Activated gamma-delta T cell treated with anti-CD3 and anti-CD28 coated beads, Interleukin-2, amount 50 U/mL, for 16 hours (primary cell): ENCODE measurements around the gene MYLK.
"Not testable (repeated sequence)": the region's sequence is repeated elsewhere in the genome, so short reads cannot be mapped to it uniquely, and the experiment has no call there.

ENCODE experiments used
- DNase-seq: peaks from one replicate; pipeline ENCODE4 v3.0.0-alpha.2; 2020; ENCODE audit warnings: low read depth

MYLK gene

GRCh38 chr3:123884203-123884831 lies at the start of gene MYLK:
Gene MYLK (minus strand): TSS chr3:123884332. CDS start chr3:123793841, 90,491 bp downstream.
- DNase-seq, result no peak

DNA sequence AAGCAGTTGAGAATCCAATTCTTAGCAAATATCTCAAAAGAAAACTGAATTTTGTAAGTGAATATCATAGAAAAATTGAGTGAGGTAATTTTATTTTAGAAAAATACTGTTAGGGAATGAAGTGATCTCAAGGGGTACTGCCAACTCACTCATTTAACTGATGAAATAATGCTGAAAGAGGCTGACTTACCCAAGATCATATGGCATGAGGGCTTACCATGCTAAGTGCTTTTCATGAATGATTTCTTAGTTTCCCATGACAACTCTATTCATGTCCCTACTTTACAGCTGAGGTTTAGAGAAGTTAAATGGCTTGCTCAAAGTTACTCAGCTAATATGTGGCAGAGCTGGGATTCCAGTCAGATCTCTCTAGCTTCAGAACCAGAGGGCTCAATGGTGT lies 46.3 kb upstream of the MYLK start:
- no peak for DNase-seq

- no peak for DNase-seq
Observed at GRCh38 chr3:123929325-123929724, 45.2 kb upstream of the MYLK start.

DNA sequence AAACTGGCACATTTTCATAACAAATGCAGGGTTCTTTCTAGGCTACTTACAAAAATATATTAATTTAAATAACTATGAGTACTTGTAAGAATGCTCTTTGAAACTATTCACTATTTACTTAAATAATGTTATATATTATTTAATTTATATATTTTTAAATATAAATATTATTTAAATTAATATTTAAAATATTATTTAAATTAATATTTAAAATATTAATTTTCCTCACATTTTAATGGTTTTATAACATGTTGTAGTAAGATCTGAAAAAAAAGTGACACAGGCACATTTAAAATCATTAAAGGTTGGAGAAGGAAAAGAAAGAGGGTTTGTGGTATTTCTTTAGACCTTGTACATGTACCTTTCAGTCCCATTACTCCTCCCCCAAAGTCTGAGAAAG lies 42.3 kb upstream of the MYLK start:
- no peak for DNase-seq

GRCh38 chr3:123920868-123921267 lies 36.7 kb upstream of the MYLK start:
- no peak for DNase-seq

DNA sequence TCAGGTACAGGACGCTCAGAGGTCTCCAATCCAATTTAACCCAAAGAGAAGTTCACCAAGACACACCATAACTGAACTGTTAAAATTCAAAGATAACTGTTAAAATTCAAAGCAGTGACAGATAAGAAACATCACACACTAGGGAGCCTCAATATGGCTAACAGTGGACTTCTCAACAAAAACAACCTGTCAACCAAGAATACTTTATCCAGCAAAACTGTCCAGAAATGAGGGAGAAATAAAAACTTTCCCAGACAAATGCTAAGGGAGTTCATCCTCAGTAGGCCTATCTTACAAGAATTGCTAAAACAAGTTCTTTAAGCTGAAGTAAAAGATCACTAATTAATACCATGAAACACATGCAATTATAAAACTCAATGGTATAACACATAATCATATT lies 36.3 kb upstream of the MYLK start:
- DNase-seq, result no peak

GRCh38 chr3:123919353-123919752 lies 35.2 kb upstream of the MYLK start:
- no peak for DNase-seq

- DNase-seq, result no peak
Observed at GRCh38 chr3:123914829-123915228, 30.7 kb upstream of the MYLK start.

DNA sequence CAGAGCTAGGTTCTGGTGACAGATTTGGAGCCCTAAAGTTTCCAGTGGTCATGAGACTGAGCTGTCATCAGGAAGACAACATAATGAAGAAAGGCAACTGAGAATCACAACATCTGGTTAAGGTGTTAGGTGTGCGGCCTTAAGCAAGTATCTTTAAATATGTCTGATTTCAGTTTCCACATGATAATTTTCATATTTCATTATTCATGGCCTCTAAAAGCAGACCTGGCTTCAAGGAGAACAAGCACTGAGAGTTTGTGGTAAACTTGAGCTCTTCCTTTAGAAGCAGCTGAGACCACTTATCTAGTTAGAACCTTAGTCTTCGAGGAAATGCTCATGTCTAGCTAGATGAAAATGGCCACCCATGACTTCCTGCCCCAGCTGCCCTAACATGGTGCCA lies 25.7 kb upstream of the MYLK start:
- DNase-seq, result no peak

GRCh38 chr3:123907720-123908119 lies 23.6 kb upstream of the MYLK start:
- DNase-seq, result no peak

DNA sequence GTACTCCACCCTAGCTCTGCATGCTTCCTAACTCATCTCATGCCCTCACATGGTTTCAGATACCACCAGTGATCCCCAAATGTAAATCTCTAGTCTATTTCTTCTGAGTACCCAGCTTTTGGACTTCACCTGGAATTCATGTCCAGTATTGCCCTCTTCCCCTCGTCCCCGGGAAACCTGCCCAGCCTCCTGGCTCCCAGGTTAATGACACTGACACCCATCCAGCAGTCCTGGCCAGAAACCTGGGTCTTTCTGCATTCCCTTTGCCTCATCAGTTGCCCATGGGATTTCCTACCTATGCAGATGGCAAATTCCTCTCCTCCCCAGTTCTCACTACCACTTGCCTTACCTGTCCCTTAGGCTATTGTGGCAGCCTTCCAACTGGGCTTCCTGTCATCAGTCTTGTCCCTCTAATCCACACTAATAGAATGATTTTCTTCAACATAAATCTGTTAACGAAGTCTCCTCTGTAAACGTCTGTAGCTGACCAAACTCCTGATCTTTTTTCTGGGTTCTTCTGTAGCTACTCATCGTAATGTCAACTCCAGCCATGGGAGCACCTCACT lies 15.3 kb upstream of the MYLK start:
- DNase-seq, result no peak

- DNase-seq, result no peak
Observed at GRCh38 chr3:123893012-123893411, 8.9 kb upstream of the MYLK start.

DNA sequence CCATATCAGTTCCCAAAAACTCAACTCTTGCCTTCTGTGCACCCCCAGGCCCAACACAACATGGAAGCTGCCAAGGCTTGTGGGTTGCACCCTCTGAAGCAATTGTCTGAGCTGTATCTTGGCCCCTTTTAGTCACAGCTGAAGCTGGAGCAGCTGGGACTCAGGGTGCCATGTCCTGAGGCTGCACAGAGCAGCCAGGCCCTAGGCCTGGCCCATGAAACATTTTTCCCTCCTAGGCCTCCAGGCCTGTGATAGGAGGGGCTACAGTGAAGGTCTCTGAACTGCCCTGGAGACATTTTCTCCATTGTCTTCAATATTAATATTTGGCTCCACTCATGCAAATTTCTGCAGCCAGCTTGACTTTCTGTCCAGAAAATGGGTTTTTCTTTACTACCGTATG lies 8.1 kb upstream of the MYLK start:
- no peak for DNase-seq

DNA sequence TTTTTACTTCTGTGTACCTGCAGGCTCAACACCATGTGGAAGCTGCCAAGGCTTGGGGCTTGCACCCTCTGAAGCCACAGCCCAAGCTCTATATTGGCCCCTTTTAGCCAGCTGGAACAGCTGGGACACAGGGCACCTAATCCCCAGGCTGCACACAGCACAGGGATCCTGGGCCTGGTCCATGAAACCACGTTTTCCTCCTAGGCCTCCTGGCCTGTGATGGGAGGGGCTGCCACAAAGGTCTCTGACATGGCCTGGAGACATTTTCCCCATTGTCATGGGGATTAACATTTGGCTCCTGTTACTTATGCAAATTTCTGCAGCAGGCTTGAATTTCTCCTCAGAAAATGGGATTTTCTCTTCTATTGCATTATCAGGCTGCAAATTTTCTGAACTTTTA lies 6.9 kb upstream of the MYLK start:
- not testable (repeated sequence) for DNase-seq

- not testable (repeated sequence) for DNase-seq
Observed at GRCh38 chr3:123890162-123890561, 6.0 kb upstream of the MYLK start.

DNA sequence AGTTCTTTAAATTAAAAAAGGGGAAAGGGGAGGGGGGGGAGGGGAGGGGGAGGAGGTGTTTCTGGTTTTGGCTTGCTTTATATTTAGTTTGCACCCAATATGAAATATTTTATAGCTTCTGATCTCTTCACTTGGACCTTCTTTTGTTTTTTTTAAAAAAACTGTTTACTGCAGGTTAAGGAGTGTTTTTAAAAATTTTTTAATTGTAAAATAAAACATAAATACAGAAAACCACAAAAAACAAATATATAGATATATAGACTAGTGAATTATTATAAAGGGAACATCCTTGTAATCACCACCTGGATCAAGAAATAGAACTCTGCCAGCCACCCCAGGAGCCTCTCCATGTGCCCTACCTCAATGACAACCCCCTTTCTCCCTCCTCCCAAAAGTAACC lies 861 bp upstream of the MYLK start:
- no peak for DNase-seq

- no peak for DNase-seq
Observed at GRCh38 chr3:123883701-123884202, 380 bp downstream of the MYLK start.

- DNase-seq, result no peak
Observed at GRCh38 chr3:123883111-123883510, 1.0 kb downstream of the MYLK start.

- no peak for DNase-seq
Observed at GRCh38 chr3:123881771-123882170, 2.4 kb downstream of the MYLK start.

DNA sequence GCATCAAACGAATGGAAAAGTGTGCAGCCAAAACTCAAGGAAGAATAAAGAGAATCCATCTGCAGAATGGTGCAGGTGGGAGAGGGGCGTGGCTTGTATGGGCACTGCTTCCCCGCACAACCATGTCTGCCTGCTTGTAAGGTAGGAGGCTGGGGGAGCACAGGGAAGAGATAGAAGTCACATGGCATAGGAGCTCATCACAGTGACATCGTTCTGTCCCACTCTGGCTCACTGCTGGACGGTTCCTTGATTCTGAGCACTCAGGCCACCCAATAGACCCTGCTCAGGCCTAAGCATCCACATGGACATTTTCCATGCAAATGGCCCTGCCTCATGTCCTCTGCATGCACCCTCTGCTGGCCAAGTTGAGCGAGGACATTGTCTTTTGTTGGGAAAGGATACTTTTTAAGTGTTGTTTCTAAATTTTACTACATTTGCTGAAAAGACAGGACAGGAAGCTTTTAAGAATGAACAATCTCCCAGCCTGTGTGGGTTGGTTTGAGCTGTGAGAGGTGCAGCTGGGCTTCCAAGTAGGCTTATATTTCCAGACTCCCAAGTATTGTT lies 3.1 kb downstream of the MYLK start:
- DNase-seq, result no peak

DNA sequence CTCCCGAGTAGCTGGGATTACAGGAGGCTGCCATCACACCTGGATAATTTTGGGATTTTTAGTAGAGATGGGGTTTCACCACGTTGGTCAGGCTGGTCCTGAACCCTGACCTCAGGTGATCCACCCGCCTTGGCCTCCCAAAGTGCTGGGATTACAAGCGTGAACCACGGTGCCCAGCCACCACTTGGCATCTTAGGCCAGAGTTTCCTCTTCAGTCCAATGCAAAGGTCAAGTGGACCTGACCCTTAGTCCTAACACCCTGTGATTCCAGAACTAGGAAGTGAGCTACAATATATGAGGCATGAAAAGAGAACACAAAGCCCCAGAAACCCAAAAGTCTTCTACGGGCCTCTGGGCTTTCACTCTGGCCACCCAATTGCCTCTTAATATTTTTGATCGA lies 5.3 kb downstream of the MYLK start:
- DNase-seq, result no peak

DNA sequence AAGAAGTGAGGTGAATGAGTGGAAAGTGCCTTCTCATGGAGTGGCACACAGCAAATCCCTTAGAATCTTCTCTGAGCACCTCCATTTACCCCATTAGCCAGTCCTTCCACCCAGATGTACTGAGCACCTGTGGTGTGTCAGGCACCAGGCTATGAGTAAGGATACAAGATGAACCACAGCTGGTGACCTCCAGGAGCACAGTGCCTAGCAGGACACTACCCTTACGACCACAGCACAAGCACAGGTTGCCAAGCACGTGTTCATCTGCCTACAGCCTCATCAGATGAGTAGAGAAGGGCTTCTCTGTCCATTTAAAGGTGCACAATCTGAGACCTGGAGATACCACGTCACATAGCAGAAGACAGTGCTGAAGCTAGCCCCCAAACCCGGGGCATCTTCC lies 6.2 kb downstream of the MYLK start:
- no peak for DNase-seq

DNA sequence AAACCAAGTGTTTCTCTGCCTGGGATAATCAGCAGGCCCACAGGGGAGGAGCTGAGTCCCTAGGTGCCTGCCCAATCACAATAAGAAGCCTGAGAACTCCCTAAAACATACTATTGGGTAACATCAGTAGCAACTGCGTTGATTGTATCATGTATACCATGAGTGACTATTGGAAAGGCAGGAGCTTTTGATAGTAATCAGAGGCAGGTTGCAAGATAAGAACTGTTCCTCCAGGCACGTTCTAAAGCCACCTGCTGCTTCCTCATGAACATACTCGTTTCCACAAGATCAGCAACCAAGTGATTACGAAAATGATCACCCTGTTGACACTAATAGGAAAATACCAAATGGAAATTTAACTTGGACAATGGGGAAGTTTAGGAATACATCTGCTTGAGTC lies 6.7 kb downstream of the MYLK start:
- DNase-seq, result no peak

- no peak for DNase-seq
Observed at GRCh38 chr3:123876858-123877257, 7.3 kb downstream of the MYLK start.
